ENCODE data around the gene PSTPIP1. TPM values are rescaled to one million over a fixed set of nuclear protein-coding genes. Genes with fewer than 3 reads are reported as not detected.
A peak's percentile ranks its signal among the peaks of the same experiment; 100 is the strongest.

The PSTPIP1 gene
- total and polyA plus RNA-seq, 2 of the 8 experiments (the other 6 are each of a cell fraction or from before 2014, with no cell fraction given) = 1.6 to 1.8 TPM

DNA sequence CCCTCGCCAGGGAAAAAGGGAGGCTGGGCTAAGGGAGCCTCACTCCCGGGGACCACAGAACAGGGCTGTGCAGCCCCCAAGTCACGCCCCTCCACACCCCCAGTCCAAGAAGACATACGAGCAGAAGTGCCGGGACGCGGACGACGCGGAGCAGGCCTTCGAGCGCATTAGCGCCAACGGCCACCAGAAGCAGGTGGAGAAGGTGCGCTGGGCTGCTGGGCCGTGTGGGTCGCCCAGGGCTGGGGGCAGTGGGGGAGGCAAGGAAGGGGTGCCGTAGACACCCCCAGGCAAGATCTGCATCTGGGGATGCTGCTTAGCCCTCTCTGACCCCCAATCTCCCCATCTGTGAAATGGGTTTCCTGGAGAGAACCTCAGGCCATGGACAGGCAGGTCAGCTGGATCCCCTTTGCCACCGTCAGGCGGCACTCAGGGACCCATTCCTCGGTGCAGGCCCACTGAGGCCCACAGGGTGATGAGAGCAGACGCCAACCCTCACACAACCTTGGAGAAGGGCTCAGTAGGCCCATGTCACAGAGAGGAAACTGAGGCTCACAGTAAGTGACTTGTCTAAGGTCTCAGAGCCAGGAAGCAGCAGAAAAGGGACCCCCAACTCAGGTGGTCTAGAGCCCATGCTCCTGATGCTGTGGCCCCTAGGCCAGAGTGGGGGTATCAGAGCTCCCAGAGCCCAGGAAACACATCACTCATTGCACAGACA lies 33.7 kb downstream of the PSTPIP1 start:
- H3K4me2 ChIP-seq (ENCODE audit: insufficient read depth in 1 of 2, low read depth in 2 of 2, low read length in 2 of 2) = peak overlapping the region; percentile 73 to 75
- no peak for FAIRE-seq
- peak overlapping the region; percentile 27; the same call in 1 of the 2 replicates for H2BK12ac ChIP-seq (ENCODE audit: low read depth, low read length)
- TF ChIP-seq CTBP2 (IDR thresholded peaks at IDR 0.05; ENCODE audit: borderline replicate concordance, insufficient read depth, insufficient read length, low read length) (no peak), SIN3A (conservative IDR thresholded peaks at IDR 0.05 in 1 of 2, IDR thresholded peaks at IDR 0.05 in 1 of 2; ENCODE audit: low read depth in 1 of 2, low read length in 2 of 2) (0 out of 4 replicates have a peak, but pooled peaks of 1 of the 2 experiments have one; percentile 7), TAF1 (IDR thresholded peaks at IDR 0.05; ENCODE audit: low read depth, low read length) (no peak), KDM1A (IDR thresholded peaks at IDR 0.05; ENCODE audit: borderline replicate concordance, low read length) (peak; percentile 48; the same call in 1 of the 2 replicates), RBBP5 (IDR thresholded peaks at IDR 0.05; ENCODE audit: borderline replicate concordance, low read depth, low read length) (0 out of 2 replicates have a peak, but pooled peaks have one; percentile 13), EP300 (IDR thresholded peaks at IDR 0.05; ENCODE audit: borderline replicate concordance in 1 of 2, low read depth in 2 of 2, low read length in 2 of 2) (no peak)
- TF ChIP-seq, protein P1, sequence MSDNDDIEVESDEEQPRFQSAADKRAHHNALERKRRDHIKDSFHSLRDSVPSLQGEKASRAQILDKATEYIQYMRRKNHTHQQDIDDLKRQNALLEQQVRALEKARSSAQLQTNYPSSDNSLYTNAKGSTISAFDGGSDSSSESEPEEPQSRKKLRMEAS (IDR thresholded peaks at IDR 0.05) = peak; percentile 45; the same call in 1 of the 2 replicates
- TF ChIP-seq, protein P2, sequence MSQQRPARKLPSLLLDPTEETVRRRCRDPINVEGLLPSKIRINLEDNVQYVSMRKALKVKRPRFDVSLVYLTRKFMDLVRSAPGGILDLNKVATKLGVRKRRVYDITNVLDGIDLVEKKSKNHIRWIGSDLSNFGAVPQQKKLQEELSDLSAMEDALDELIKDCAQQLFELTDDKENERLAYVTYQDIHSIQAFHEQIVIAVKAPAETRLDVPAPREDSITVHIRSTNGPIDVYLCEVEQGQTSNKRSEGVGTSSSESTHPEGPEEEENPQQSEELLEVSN (IDR thresholded peaks at IDR 0.05) = peak; percentile 75

More for the DNA sequence above, 33.7 kb downstream of the PSTPIP1 start:
- Histone ChIP-seq H3K9ac (replicated peaks in 1 of 4; ENCODE audit: extremely low read depth in 1 of 4, low read depth in 3 of 4, low read length in 3 of 4) (no peak overlapping the region; a peak in 1 of 7 replicates), H3K4me3 (ENCODE audit: extremely low read depth in 1 of 4, insufficient read depth in 2 of 4, low read depth in 3 of 4, low read length in 4 of 4) (peak overlapping the region; percentile 21 to 54 (median 32); a peak in 4 of 8 replicates), H3K79me2 (ENCODE audit: control insufficient read depth in 1 of 2, insufficient read depth in 2 of 2, low read length in 2 of 2) (no peaks in the 10 kb centered on the region), H2BK15ac (ENCODE audit: low read length) (0 out of 2 replicates have a peak overlapping the region, but pooled peaks have one; percentile 29), H3K4ac (replicated peaks; ENCODE audit: insufficient read length, low read depth, low read length) (no peak overlapping the region), H3K23me2 (ENCODE audit: low read depth, low read length) (peaks cover 4% of the 10 kb centered on the region; the same call in 1 of the 2 replicates), H2AFZ (ENCODE audit: low read length) (no peak overlapping the region; the same call in 1 of the 2 replicates), H3K4me1 (replicated peaks in 1 of 4; ENCODE audit: control insufficient read depth in 3 of 4, insufficient read depth in 4 of 4, low read length in 3 of 4) (peaks cover 0 to 24% (median 9%) of the 10 kb centered on the region in 4 experiments; a peak in 5 of 7 replicates), H4K20me1 (replicated peaks in 1 of 2; ENCODE audit: control insufficient read depth in 1 of 2, insufficient read depth in 2 of 2, low read length in 2 of 2) (no peaks in the 10 kb centered on the region), H2BK20ac (ENCODE audit: low read length) (no peak overlapping the region; the same call in 1 of the 2 replicates), H3K56ac (replicated peaks; ENCODE audit: insufficient read length, low read depth, low read length) (no peak overlapping the region), H3K36me3 (ENCODE audit: control insufficient read depth in 2 of 4, insufficient read depth in 4 of 4, low read length in 3 of 4) (no peaks in the 10 kb centered on the region), H3K18ac (ENCODE audit: extremely low read depth, low read length) (no peak overlapping the region; the same call in 1 of the 2 replicates), H3K23ac (ENCODE audit: insufficient read length) (no peak overlapping the region), H4K5ac (ENCODE audit: insufficient read length, low read depth, low read length) (no peak overlapping the region), H2BK5ac (ENCODE audit: low read depth, low read length) (no peak overlapping the region; the same call in 1 of the 2 replicates), H3K14ac (ENCODE audit: insufficient read length) (no peak overlapping the region), H3K79me1 (ENCODE audit: low read depth, low read length) (no peaks in the 10 kb centered on the region), H3K27me3 (replicated peaks in 1 of 4; ENCODE audit: control insufficient read depth in 3 of 4, extremely low read depth in 1 of 4, insufficient read depth in 3 of 4, low read length in 3 of 4) (peaks cover 0 to 7% (median 0%) of the 10 kb centered on the region in 4 experiments; a peak in 4 of 7 replicates), H2BK120ac (replicated peaks; ENCODE audit: low read depth, low read length) (no peak overlapping the region), H4K91ac (replicated peaks; ENCODE audit: insufficient read length, low read length) (peak overlapping the region; percentile 69), H3K9me3 (ENCODE audit: insufficient read depth in 2 of 2, low read depth in 1 of 2, low read length in 1 of 2) (no peaks in the 10 kb centered on the region), H3K27ac (ENCODE audit: low read depth, low read length) (no peak overlapping the region), H4K8ac (ENCODE audit: extremely low read depth, insufficient read depth, low read length) (peak overlapping the region; percentile 70), H2AK5ac (ENCODE audit: low read depth, low read length) (0 out of 2 replicates have a peak overlapping the region, but pooled peaks have one; percentile 46)
- 50% methylated on average over 22 of the region's 22 CpGs; no CpG with 5 or more reads in 1 of the 2 experiments for WGBS, 2 experiments (ENCODE audit: extremely low coverage in 1 of 2, insufficient coverage in 1 of 2, insufficient read length in 1 of 2, insufficient replicate concordance in 2 of 2, low coverage in 1 of 2, low lambda C conversion rate in 2 of 2, missing lambda C conversion rate in 1 of 2)
- DNase-seq (ENCODE audit: low read depth in 1 of 2, low spot score in 2 of 2) = no peak
- ChIA-PET CTCF (ENCODE audit: partially characterized antibody) (interaction anchor here (1.2 to 2.9 kb wide), 6 partner anchors 13 to 514 kb away, joined by 3 to 16 read pairs (median 6); no protein-coding TSS in a partner anchor), POLR2A (ENCODE audit: partially characterized antibody) (interaction anchor here (1.0 kb wide), 1 partner anchor 24 kb away, joined by 3 read pairs; no protein-coding TSS in a partner anchor)
